ENCODE data around the gene RANBP17. TPM values are rescaled to one million over a fixed set of nuclear protein-coding genes. Genes with fewer than 3 reads are reported as not detected.
"Not testable (repeated sequence)": the region's sequence is repeated elsewhere in the genome, so short reads cannot be mapped to it uniquely, and the experiment has no call there.

Gene RANBP17
- total RNA-seq, 1 donor from 2014 or later: 32.8 TPM

- Mint-ChIP-seq H3K36me3 (ENCODE audit: insufficient read depth) (peaks cover 2% of the 10 kb centered on the region), H3K4me3 (ENCODE audit: low read depth) (no peak overlapping the region)
Observed at GRCh38 chr5:171285465-171285864, 423.6 kb downstream of the RANBP17 start.

GRCh38 chr5:171288066-171288465 is 426.2 kb downstream of the RANBP17 start:
- TF ChIP-seq, protein P1, sequence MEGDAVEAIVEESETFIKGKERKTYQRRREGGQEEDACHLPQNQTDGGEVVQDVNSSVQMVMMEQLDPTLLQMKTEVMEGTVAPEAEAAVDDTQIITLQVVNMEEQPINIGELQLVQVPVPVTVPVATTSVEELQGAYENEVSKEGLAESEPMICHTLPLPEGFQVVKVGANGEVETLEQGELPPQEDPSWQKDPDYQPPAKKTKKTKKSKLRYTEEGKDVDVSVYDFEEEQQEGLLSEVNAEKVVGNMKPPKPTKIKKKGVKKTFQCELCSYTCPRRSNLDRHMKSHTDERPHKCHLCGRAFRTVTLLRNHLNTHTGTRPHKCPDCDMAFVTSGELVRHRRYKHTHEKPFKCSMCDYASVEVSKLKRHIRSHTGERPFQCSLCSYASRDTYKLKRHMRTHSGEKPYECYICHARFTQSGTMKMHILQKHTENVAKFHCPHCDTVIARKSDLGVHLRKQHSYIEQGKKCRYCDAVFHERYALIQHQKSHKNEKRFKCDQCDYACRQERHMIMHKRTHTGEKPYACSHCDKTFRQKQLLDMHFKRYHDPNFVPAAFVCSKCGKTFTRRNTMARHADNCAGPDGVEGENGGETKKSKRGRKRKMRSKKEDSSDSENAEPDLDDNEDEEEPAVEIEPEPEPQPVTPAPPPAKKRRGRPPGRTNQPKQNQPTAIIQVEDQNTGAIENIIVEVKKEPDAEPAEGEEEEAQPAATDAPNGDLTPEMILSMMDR (IDR thresholded peaks at IDR 0.05; ENCODE audit: unreplicated experiment): no peak
- peaks cover 9% of the 10 kb centered on the region for H3K27me3 Mint-ChIP-seq

More at GRCh38 chr5:171285465-171285864, 423.6 kb downstream of the RANBP17 start:
- no peaks in the 10 kb centered on the region for H3K9me3 Mint-ChIP-seq (ENCODE audit: low read depth)
- no peak overlapping the region for H3K27ac Mint-ChIP-seq
- H3K4me1 Mint-ChIP-seq (ENCODE audit: low read depth): no peaks in the 10 kb centered on the region
- TF ChIP-seq, protein P1 (IDR thresholded peaks at IDR 0.05; ENCODE audit: unreplicated experiment): no peak
- DNase-seq (ENCODE audit: low spot score, unreplicated experiment): no peak
- peaks cover 7% of the 10 kb centered on the region for H3K27me3 Mint-ChIP-seq

GRCh38 chr5:171291371-171291770 is 429.6 kb downstream of the RANBP17 start:
- Mint-ChIP-seq H3K9me3 (ENCODE audit: low read depth) (no peaks in the 10 kb centered on the region), H3K4me1 (ENCODE audit: low read depth) (no peaks in the 10 kb centered on the region), H3K36me3 (ENCODE audit: insufficient read depth) (peaks cover 2% of the 10 kb centered on the region), H3K27ac (no peak overlapping the region), H3K4me3 (ENCODE audit: low read depth) (no peak overlapping the region), H3K27me3 (peaks cover 7% of the 10 kb centered on the region)
- TF ChIP-seq, protein P1 (IDR thresholded peaks at IDR 0.05; ENCODE audit: unreplicated experiment): no peak
- DNase-seq (ENCODE audit: low spot score, unreplicated experiment): no peak

More at GRCh38 chr5:171288066-171288465, 426.2 kb downstream of the RANBP17 start:
- Mint-ChIP-seq H3K9me3 (ENCODE audit: low read depth) (no peaks in the 10 kb centered on the region), H3K4me3 (ENCODE audit: low read depth) (no peak overlapping the region), H3K27ac (no peak overlapping the region), H3K36me3 (ENCODE audit: insufficient read depth) (no peaks in the 10 kb centered on the region), H3K4me1 (ENCODE audit: low read depth) (no peaks in the 10 kb centered on the region)
- no peak for DNase-seq (ENCODE audit: low spot score, unreplicated experiment)

- TF ChIP-seq, protein P1 (IDR thresholded peaks at IDR 0.05; ENCODE audit: unreplicated experiment): no peak
- no peak for DNase-seq (ENCODE audit: low spot score, unreplicated experiment)
- Mint-ChIP-seq H3K4me3 (ENCODE audit: low read depth) (no peak overlapping the region), H3K9me3 (ENCODE audit: low read depth) (no peaks in the 10 kb centered on the region), H3K4me1 (ENCODE audit: low read depth) (no peaks in the 10 kb centered on the region), H3K36me3 (ENCODE audit: insufficient read depth) (peaks cover 2% of the 10 kb centered on the region), H3K27ac (no peak overlapping the region), H3K27me3 (peaks cover 7% of the 10 kb centered on the region)
Observed at GRCh38 chr5:171295299-171295698, 433.5 kb downstream of the RANBP17 start.

DNA sequence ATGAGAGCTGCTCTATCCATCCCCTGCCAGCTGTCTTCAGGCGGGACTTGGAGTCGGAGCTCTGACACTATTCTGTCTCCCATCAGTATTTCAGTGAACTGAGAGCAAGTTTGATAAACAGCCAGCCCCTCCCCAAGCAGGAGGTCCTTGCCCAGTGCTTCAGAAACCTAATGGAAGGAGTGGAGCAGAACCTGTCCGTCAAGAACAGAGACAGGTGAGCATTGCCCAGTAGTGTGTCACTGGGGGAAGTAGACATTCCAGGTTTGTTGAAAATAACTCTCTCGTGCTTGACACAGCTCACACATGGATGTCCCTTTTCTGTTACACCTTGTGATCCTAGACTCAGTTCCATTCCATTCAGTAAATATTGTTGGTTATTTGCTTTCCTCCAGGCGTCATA is 434.0 kb downstream of the RANBP17 start:
- Mint-ChIP-seq H3K9me3 (ENCODE audit: low read depth) (no peaks in the 10 kb centered on the region), H3K4me1 (ENCODE audit: low read depth) (no peaks in the 10 kb centered on the region), H3K27ac (no peak overlapping the region), H3K36me3 (ENCODE audit: insufficient read depth) (peaks cover 2% of the 10 kb centered on the region), H3K4me3 (ENCODE audit: low read depth) (no peak overlapping the region), H3K27me3 (peaks cover 9% of the 10 kb centered on the region)
- DNase-seq (ENCODE audit: low spot score, unreplicated experiment): no peak
- TF ChIP-seq, protein P1 (IDR thresholded peaks at IDR 0.05; ENCODE audit: unreplicated experiment): no peak

DNA sequence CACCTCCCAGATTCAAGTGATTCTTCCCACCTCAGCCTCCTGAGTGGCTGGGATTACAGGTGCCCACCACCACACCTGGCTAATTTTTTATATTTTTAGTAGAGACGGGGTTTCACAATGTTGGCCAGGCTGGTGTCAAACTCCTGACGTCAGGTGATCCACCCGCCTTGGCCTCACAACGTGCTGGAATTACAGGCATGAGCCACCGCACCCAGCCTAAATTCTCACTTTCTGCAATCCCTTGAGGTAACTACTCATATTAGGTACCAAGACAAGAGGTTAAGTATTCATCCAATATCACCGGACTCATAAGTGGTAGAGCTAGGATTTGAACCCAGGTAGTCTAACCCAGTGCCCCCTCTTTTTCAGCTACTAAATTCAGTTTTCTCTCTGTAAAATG is 436.1 kb downstream of the RANBP17 start:
- H3K4me3 Mint-ChIP-seq (ENCODE audit: low read depth); H3K4me1 Mint-ChIP-seq (ENCODE audit: low read depth); H3K9me3 Mint-ChIP-seq (ENCODE audit: low read depth); H3K36me3 Mint-ChIP-seq (ENCODE audit: insufficient read depth); DNase-seq (ENCODE audit: low spot score, unreplicated experiment); H3K27ac Mint-ChIP-seq: not testable (repeated sequence)
- peaks cover 22% of the 10 kb centered on the region for H3K27me3 Mint-ChIP-seq

Data from progenitor cell of endocrine pancreas (in vitro differentiated cells).